HUDEP-2 (cell line): ENCODE results near the gene ZGRF1.
"Not testable (repeated sequence)": the region's sequence is repeated elsewhere in the genome, so short reads cannot be mapped to it uniquely, and the experiment has no call there.

Experiments
- DNase-seq, 76 experiments: peaks; one replicate each; lab custom pipeline; 2025; ENCODE audit not compliant: unreplicated experiment in 76 of 76; lab: John Stamatoyannopoulos, UW

The ZGRF1 gene

DNA sequence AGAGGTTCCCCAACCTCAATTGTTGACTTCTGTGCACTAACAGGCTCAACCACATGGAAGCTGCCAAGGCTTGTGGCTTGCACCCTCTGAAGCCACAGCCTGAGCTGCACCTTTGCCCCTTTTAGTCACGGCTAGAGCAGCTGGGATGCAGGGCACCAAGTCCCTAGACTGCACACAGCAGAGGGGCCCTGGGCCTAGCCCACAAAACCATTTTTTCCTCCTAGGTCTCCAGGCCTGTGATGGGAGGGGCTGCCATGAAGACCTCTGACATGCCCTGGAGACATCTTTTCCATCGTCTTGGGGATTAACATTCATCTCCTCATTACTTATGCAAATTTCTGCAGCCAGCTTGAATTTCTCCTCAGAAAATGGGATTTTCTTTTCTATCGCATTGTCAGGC is 145.9 kb downstream of the ZGRF1 start:
- not testable (repeated sequence) for DNase-seq
